H9 (cell line): ENCODE measurements around the gene ZNF618. TPM values are rescaled to one million over a fixed set of nuclear protein-coding genes. Genes with fewer than 3 reads are reported as not detected.

Experiments
- DNase-seq: peaks from one replicate; pipeline ENCODE4 v3.0.0-alpha.2; 2017
- H2AFZ ChIP-seq: one replicate; pipeline ENCODE4 v1.6.1; 2013; ENCODE audit warnings: mild to moderate bottlenecking, low read length, control low read depth, moderate library complexity
- H2AK5ac ChIP-seq: 2 replicates; pipeline ENCODE4 v1.6.1; 2013; ENCODE audit warnings: low read length, control low read depth, mixed read lengths; ENCODE audit not compliant: insufficient read length
- H2BK120ac ChIP-seq: one replicate; pipeline ENCODE4 v1.6.1; 2013; ENCODE audit warnings: low read depth, mild to moderate bottlenecking, low read length, control low read depth, inconsistent platforms; ENCODE audit not compliant: poor library complexity, severe bottlenecking
- H2BK12ac ChIP-seq: 2 replicates; pipeline ENCODE4 v1.6.1; 2013; ENCODE audit warnings: low read length, control low read depth, mixed read lengths, low read depth; ENCODE audit not compliant: insufficient read length
- H2BK15ac ChIP-seq: 2 replicates; pipeline ENCODE4 v1.6.1; 2013; ENCODE audit warnings: low read depth, low read length, control low read depth
- H2BK20ac ChIP-seq: one replicate; pipeline ENCODE4 v1.6.1; 2013; ENCODE audit warnings: low read depth, mild to moderate bottlenecking, low read length, control low read depth, inconsistent platforms; ENCODE audit not compliant: poor library complexity, severe bottlenecking
- H2BK5ac ChIP-seq: 2 replicates; pipeline ENCODE4 v1.6.1; 2013; ENCODE audit warnings: low read length, control low read depth, mixed read lengths; ENCODE audit not compliant: insufficient read length
- H3K14ac ChIP-seq: 2 replicates; pipeline ENCODE4 v1.6.1; 2013; ENCODE audit warnings: low read length, control low read depth; ENCODE audit not compliant: insufficient read depth
- H3K18ac ChIP-seq: 2 replicates; pipeline ENCODE4 v1.6.1; 2013; ENCODE audit warnings: low read depth, mild to moderate bottlenecking, mixed read lengths, low read length, control low read depth; ENCODE audit not compliant: insufficient read length
- H3K23ac ChIP-seq: 2 replicates; pipeline ENCODE4 v1.6.1; 2013; ENCODE audit warnings: low read length, control low read depth, mixed read lengths, low read depth; ENCODE audit not compliant: insufficient read length
- H3K23me2 ChIP-seq: 2 replicates; pipeline ENCODE4 v1.6.1; 2013; ENCODE audit warnings: low read depth, mild to moderate bottlenecking, mixed read lengths, low read length, control low read depth; ENCODE audit not compliant: insufficient read length, poor library complexity, severe bottlenecking
- H3K27ac ChIP-seq: 2 replicates; pipeline ENCODE4 v1.5.1; 2013; ENCODE audit warnings: low read length, control low read depth, mixed read lengths, low read depth; ENCODE audit not compliant: insufficient read length
- H3K27me3 ChIP-seq: 2 replicates; pipeline ENCODE4 v1.6.1; 2013; ENCODE audit warnings: low read length, control low read depth, inconsistent platforms; ENCODE audit not compliant: insufficient read depth
- H3K4ac ChIP-seq: 2 replicates; pipeline ENCODE4 v1.6.1; 2013; ENCODE audit warnings: low read depth, mild to moderate bottlenecking, control low read depth, inconsistent platforms, low read length, moderate library complexity
- H3K4me1 ChIP-seq: 2 replicates; pipeline ENCODE4 v1.6.1; 2013; ENCODE audit warnings: low read length, control low read depth, inconsistent platforms; ENCODE audit not compliant: insufficient read depth
- H3K4me2 ChIP-seq: 2 replicates; pipeline ENCODE4 v1.6.1; 2013; ENCODE audit warnings: low read length, control low read depth, mixed read lengths; ENCODE audit not compliant: insufficient read length, insufficient read depth
- H3K56ac ChIP-seq: 2 replicates; pipeline ENCODE4 v1.6.1; 2013; ENCODE audit warnings: low read depth, mild to moderate bottlenecking, mixed read lengths, low read length, control low read depth; ENCODE audit not compliant: insufficient read length
- H3K79me1 ChIP-seq: 2 replicates; pipeline ENCODE4 v1.6.1; 2013; ENCODE audit warnings: low read depth, mild to moderate bottlenecking, moderate library complexity, low read length, control low read depth, inconsistent platforms; ENCODE audit not compliant: insufficient read depth, poor library complexity, severe bottlenecking
- H3K79me2 ChIP-seq: 2 replicates; pipeline ENCODE4 v1.6.1; 2013; ENCODE audit warnings: low read length, control low read depth, inconsistent platforms; ENCODE audit not compliant: insufficient read depth
- H3K9ac ChIP-seq: 2 replicates; pipeline ENCODE4 v1.6.1; 2013; ENCODE audit warnings: low read length, control low read depth, mixed read lengths; ENCODE audit not compliant: insufficient read length; ENCODE audit errors: extremely low read depth
- H3K9me3 ChIP-seq: one replicate; pipeline ENCODE4 v1.6.1; 2013; ENCODE audit warnings: low read depth, low read length, inconsistent platforms; ENCODE audit not compliant: control insufficient read depth
- H3T11ph ChIP-seq: one replicate; pipeline ENCODE4 v1.6.1; 2013; ENCODE audit warnings: mild to moderate bottlenecking, low read length, control low read depth, inconsistent platforms
- H4K20me1 ChIP-seq: one replicate; pipeline ENCODE4 v1.6.1; 2013; ENCODE audit not compliant: control insufficient read depth, insufficient read length, insufficient read depth
- H4K5ac ChIP-seq: 2 replicates; pipeline ENCODE4 v1.6.1; 2013; ENCODE audit warnings: low read depth, mild to moderate bottlenecking, mixed read lengths, low read length, control low read depth; ENCODE audit not compliant: insufficient read length
- H4K8ac ChIP-seq: replicated peaks from 2 replicates; pipeline ENCODE4 v1.6.1; 2013; ENCODE audit warnings: low read length, control low read depth, mixed read lengths, low read depth; ENCODE audit not compliant: insufficient read length
- H4K91ac ChIP-seq: 2 replicates; pipeline ENCODE4 v1.6.1; 2013; ENCODE audit warnings: low read depth, mild to moderate bottlenecking, moderate library complexity, mixed read lengths, low read length, control low read depth; ENCODE audit not compliant: insufficient read length
- H3K27ac Mint-ChIP-seq, 3 experiments: 2 replicates in 2 of 3; 3 replicates in 1 of 3; pipeline ENCODE4 v1.8.0; 2020 to 2021; ENCODE audit warnings: mixed read lengths in 3 of 3, mild to moderate bottlenecking in 1 of 3, moderate library complexity in 1 of 3
- H3K27me3 Mint-ChIP-seq: 2 replicates; pipeline ENCODE4 v1.8.0; 2021; ENCODE audit warnings: low read depth, mild to moderate bottlenecking, moderate library complexity, mixed read lengths
- H3K36me3 Mint-ChIP-seq, 3 experiments: 2 replicates in 2 of 3; 3 replicates in 1 of 3; pipeline ENCODE4 v1.8.0; 2020 to 2021; ENCODE audit warnings: low read depth in 3 of 3, mixed read lengths in 3 of 3; ENCODE audit not compliant: insufficient read depth in 1 of 3
- H3K4me1 Mint-ChIP-seq, 2 experiments: 2 replicates each; pipeline ENCODE4 v1.8.0; 2020; ENCODE audit warnings: mixed read lengths in 2 of 2
- H3K4me3 Mint-ChIP-seq, 2 experiments: 2 replicates in 1 of 2; 3 replicates in 1 of 2; pipeline ENCODE4 v1.8.0; 2020 to 2021; ENCODE audit warnings: mild to moderate bottlenecking in 2 of 2, mixed read lengths in 2 of 2, moderate library complexity in 1 of 2
- H3K9me3 Mint-ChIP-seq, 2 experiments: 2 replicates in 1 of 2; 3 replicates in 1 of 2; pipeline ENCODE4 v1.8.0; 2020; ENCODE audit warnings: mild to moderate bottlenecking in 2 of 2, mixed read lengths in 2 of 2, moderate library complexity in 1 of 2
- WGBS: extraction: QIAGEN DNeasy Blood & Tissue Kit; methylation state at CpG from one replicate; pipeline ENCODE4 v1.1.7; 2013; ENCODE audit warnings: missing lambda C conversion rate, low lambda C conversion rate, mixed read lengths; ENCODE audit not compliant: insufficient read length; ENCODE audit errors: extremely low coverage; 5-methylcytosine and 5-hydroxymethylcytosine counted together
- total RNA-seq: library from RNA; stranded (reverse); gene quantifications from 2 replicates; pipeline ENCODE4 v1.2.1, GENCODE V29; 2021
- TF ChIP-seq, protein P1 (sequence below): fragments of 200-600 bp; sonication (generic); conservative IDR thresholded peaks from 3 replicates; pipeline ENCODE4 v1.8.0; 2021; ENCODE audit warnings: antibody characterized with exemption, mild to moderate bottlenecking

ZNF618 gene
- total RNA-seq, 1 experiment from 2014 or later: 13.6 TPM

DNA sequence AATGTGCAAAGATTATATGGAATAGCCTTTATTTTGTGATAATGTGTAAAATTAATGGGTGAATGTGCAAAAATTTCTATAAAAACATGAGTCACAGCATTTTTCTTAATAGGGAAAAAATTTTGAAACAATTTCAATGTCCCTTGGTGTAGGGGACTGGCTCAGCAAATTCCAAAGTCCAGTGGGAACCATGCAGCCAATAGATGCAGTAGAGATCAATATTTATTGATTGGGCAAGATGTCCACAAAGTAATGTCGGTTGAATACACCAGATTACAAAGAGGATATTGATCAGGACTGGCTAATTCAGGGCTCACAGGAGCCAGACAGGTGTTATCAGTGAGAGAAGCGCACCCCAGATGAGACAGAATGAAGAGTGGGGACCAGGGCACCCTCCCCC, 139.5 kb downstream of the ZNF618 start:
- TF ChIP-seq, protein P1, sequence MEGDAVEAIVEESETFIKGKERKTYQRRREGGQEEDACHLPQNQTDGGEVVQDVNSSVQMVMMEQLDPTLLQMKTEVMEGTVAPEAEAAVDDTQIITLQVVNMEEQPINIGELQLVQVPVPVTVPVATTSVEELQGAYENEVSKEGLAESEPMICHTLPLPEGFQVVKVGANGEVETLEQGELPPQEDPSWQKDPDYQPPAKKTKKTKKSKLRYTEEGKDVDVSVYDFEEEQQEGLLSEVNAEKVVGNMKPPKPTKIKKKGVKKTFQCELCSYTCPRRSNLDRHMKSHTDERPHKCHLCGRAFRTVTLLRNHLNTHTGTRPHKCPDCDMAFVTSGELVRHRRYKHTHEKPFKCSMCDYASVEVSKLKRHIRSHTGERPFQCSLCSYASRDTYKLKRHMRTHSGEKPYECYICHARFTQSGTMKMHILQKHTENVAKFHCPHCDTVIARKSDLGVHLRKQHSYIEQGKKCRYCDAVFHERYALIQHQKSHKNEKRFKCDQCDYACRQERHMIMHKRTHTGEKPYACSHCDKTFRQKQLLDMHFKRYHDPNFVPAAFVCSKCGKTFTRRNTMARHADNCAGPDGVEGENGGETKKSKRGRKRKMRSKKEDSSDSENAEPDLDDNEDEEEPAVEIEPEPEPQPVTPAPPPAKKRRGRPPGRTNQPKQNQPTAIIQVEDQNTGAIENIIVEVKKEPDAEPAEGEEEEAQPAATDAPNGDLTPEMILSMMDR: no peak
- H3K27ac ChIP-seq: no peak overlapping the region
- no peak overlapping the region for H3K4me3 Mint-ChIP-seq

More for the DNA sequence above, 139.5 kb downstream of the ZNF618 start:
- no peaks in the 10 kb centered on the region for H4K20me1 ChIP-seq
- H3K14ac ChIP-seq: no peak overlapping the region
- peaks cover 3% of the 10 kb centered on the region; the same call in 1 of the 2 replicates for H3K4me1 ChIP-seq
- H3K79me1 ChIP-seq: no peaks in the 10 kb centered on the region
- H3K4me2 ChIP-seq: no peak overlapping the region
- H3K18ac ChIP-seq: no peak overlapping the region
- no peak overlapping the region for H2BK15ac ChIP-seq
- no peaks in the 10 kb centered on the region for H3K23me2 ChIP-seq
- no peak overlapping the region for H2AK5ac ChIP-seq
- no peak overlapping the region for H3K23ac ChIP-seq
- Mint-ChIP-seq H3K27ac (no peak overlapping the region), H3K4me1 (peaks cover 11 to 14% of the 10 kb centered on the region in 2 experiments), H3K36me3 (peaks cover 24 to 43% (median 28%) of the 10 kb centered on the region in 3 experiments), H3K9me3 (no peaks in the 10 kb centered on the region; a peak in 1 of 5 replicates), H3K27me3 (no peaks in the 10 kb centered on the region; the same call in 1 of the 2 replicates)
- no peak overlapping the region for H2BK12ac ChIP-seq
- H4K5ac ChIP-seq: no peak overlapping the region
- no peak overlapping the region for H3K9ac ChIP-seq
- H3K56ac ChIP-seq: no peak overlapping the region
- no peak overlapping the region for H3T11ph ChIP-seq
- no peak overlapping the region for H4K91ac ChIP-seq
- no peaks in the 10 kb centered on the region for H3K79me2 ChIP-seq
- no peak overlapping the region for H2AFZ ChIP-seq
- DNase-seq: no peak
- no CpG with 5 or more reads among the region's 2 CpGs for WGBS
- no peak overlapping the region for H4K8ac ChIP-seq
- H3K9me3 ChIP-seq: no peaks in the 10 kb centered on the region
- no peak overlapping the region for H2BK5ac ChIP-seq
- H2BK20ac ChIP-seq: no peak overlapping the region
- no peak overlapping the region for H3K4ac ChIP-seq
- H3K27me3 ChIP-seq: no peaks in the 10 kb centered on the region
- H2BK120ac ChIP-seq: no peak overlapping the region
